SK-N-SH (cell line): ENCODE data around the gene CENPO. TPM values are rescaled to one million over a fixed set of nuclear protein-coding genes. Genes with fewer than 3 reads are reported as not detected.

Source experiments
- CTCF ChIA-PET: fragments of 300-600, 350-600 bp; formaldehyde crosslinking; extraction: SDS; loops from one replicate; lab custom pipeline; 2021; lab: Yijun Ruan, JAX
- POLR2A ChIA-PET: fragments of 350-600 bp; sonication (Branson Sonifier 250); formaldehyde crosslinking; extraction: SDS; loops from one replicate; lab custom pipeline; 2020; ENCODE audit warnings: antibody characterized with exemption, inconsistent platforms; lab: Yijun Ruan, JAX
- DNase-seq: peaks from one replicate; pipeline ENCODE4 v3.0.0; 2012
- H2AFZ ChIP-seq: fragments of 200-600 bp; sonication (generic); 2 replicates; pipeline ENCODE4 v1.8.1; 2016; ENCODE audit warnings: antibody characterized with exemption, mild to moderate bottlenecking, low read depth
- H3F3A ChIP-seq: fragments of 200-600 bp; sonication (generic); replicated peaks from 2 replicates; pipeline ENCODE3; 2016; ENCODE audit warnings: antibody characterized with exemption, mild to moderate bottlenecking; ENCODE audit not compliant: insufficient read depth
- H3K27ac ChIP-seq, 2 experiments: fragments of 200-500 bp in 1 of 2; fragments of 200-600 bp in 1 of 2; sonication (Bioruptor generic) in 1 of 2; sonication (generic), shearing (Covaris generic) in 1 of 2; 2 replicates each; pipeline versions ENCODE4 v1.5.1 to v1.6.1; 2014 to 2016; ENCODE audit warnings: low read depth in 2 of 2, inconsistent platforms in 1 of 2, low read length in 1 of 2, mild to moderate bottlenecking in 1 of 2, mixed read lengths in 1 of 2
- H3K27me3 ChIP-seq: fragments of 200-600 bp; sonication (generic), shearing (Covaris generic); 2 replicates; pipeline ENCODE4 v1.6.1; 2016; ENCODE audit warnings: mixed run types; ENCODE audit not compliant: insufficient read depth
- H3K36me3 ChIP-seq, 2 experiments: fragments of 200-500 bp in 1 of 2; fragments of 200-600 bp in 1 of 2; sonication (Bioruptor generic) in 1 of 2; sonication (generic) in 1 of 2; replicated peaks in 1 of 2; 2 replicates each; pipeline versions ENCODE3 to v1.5.1; 2014 to 2016; ENCODE audit warnings: low read length in 1 of 2, mild to moderate bottlenecking in 1 of 2; ENCODE audit not compliant: insufficient read depth in 2 of 2, control insufficient read depth in 1 of 2
- H3K4me1 ChIP-seq, 2 experiments: fragments of 200-500 bp in 1 of 2; fragments of 200-600 bp in 1 of 2; sonication (Bioruptor generic) in 1 of 2; sonication (generic), shearing (Covaris generic) in 1 of 2; 2 replicates each; pipeline versions ENCODE4 v1.5.1 to v1.6.1; 2014 to 2016; ENCODE audit warnings: low read depth in 1 of 2, low read length in 1 of 2, mixed run types in 1 of 2; ENCODE audit not compliant: insufficient read depth in 2 of 2, control insufficient read depth in 1 of 2
- H3K4me2 ChIP-seq: fragments of 200-600 bp; sonication (generic), shearing (Covaris generic); 2 replicates; pipeline ENCODE4 v1.6.1; 2017; ENCODE audit warnings: mixed run types
- H3K4me3 ChIP-seq, 2 experiments: fragments of 200-500 bp in 1 of 2; fragments of 200-600 bp in 1 of 2; sonication (Bioruptor generic) in 1 of 2; sonication (generic), shearing (Covaris generic) in 1 of 2; 2 replicates each; pipeline versions ENCODE4 v1.5.1 to v1.8.1; 2014 to 2016; ENCODE audit warnings: low read depth in 2 of 2, inconsistent platforms in 1 of 2, low read length in 1 of 2, mild to moderate bottlenecking in 1 of 2, mixed read lengths in 1 of 2, moderate library complexity in 1 of 2
- H3K79me2 ChIP-seq: fragments of 200-600 bp; sonication (generic); 2 replicates; pipeline ENCODE4 v1.8.1; 2017; ENCODE audit warnings: mild to moderate bottlenecking; ENCODE audit not compliant: insufficient read depth
- H3K9ac ChIP-seq: fragments of 200-600 bp; sonication (generic); 2 replicates; pipeline ENCODE4 v1.6.1; 2017; ENCODE audit warnings: mixed run types
- H3K9me2 ChIP-seq: fragments of 200-600 bp; sonication (generic); 2 replicates; pipeline ENCODE4 v1.6.1; 2017; ENCODE audit warnings: mixed run types
- H3K9me3 ChIP-seq: fragments of 200-600 bp; sonication (generic); 2 replicates; pipeline ENCODE4 v1.6.1; 2017; ENCODE audit warnings: mixed run types, mild to moderate bottlenecking, moderate library complexity
- H4K20me1 ChIP-seq: fragments of 200-600 bp; sonication (generic); 2 replicates; pipeline ENCODE4 v1.6.1; 2017; ENCODE audit warnings: mild to moderate bottlenecking, mixed run types; ENCODE audit not compliant: insufficient read depth
- CHD2 ChIP-seq: fragments of 150-350 bp; IDR thresholded peaks from 2 replicates; pipeline ENCODE4 v1.6.1; 2018; ENCODE audit warnings: low read length; ENCODE audit not compliant: partially characterized antibody
- FOXM1 ChIP-seq: IDR thresholded peaks from 2 replicates; pipeline ENCODE4 v1.4.0; 2012; ENCODE audit warnings: low read depth, mild to moderate bottlenecking
- GABPA ChIP-seq: IDR thresholded peaks from 2 replicates; pipeline ENCODE4 v1.4.0; 2012; ENCODE audit warnings: low read depth, mild to moderate bottlenecking
- IRF3 ChIP-seq: fragments of 150-350 bp; IDR thresholded peaks from 2 replicates; pipeline ENCODE4 v1.6.1; 2016; ENCODE audit warnings: mild to moderate bottlenecking, low read depth, low read length
- JUND ChIP-seq: IDR thresholded peaks from 2 replicates; pipeline ENCODE4 v1.4.0; 2012
- MXI1 ChIP-seq: IDR thresholded peaks from 2 replicates; pipeline ENCODE4 v1.6.1; 2012; ENCODE audit warnings: mild to moderate bottlenecking, low read depth, low read length, improper control_type of control experiment
- RCOR1 ChIP-seq: fragments of 150-350 bp; IDR thresholded peaks from 2 replicates; pipeline ENCODE4 v1.6.1; 2017; ENCODE audit warnings: antibody characterized with exemption, low read length
- REST ChIP-seq: IDR thresholded peaks from 2 replicates; pipeline ENCODE4 v1.6.1; 2012; ENCODE audit warnings: mild to moderate bottlenecking, low read depth, low read length, moderate library complexity
- RXRA ChIP-seq: IDR thresholded peaks from 2 replicates; pipeline ENCODE4 v1.4.0; 2012; ENCODE audit warnings: low read depth, mild to moderate bottlenecking, borderline replicate concordance
- TEAD4 ChIP-seq: IDR thresholded peaks from 2 replicates; pipeline ENCODE4 v1.4.0; 2012; ENCODE audit warnings: mild to moderate bottlenecking, borderline replicate concordance; ENCODE audit not compliant: insufficient read depth
- YY1 ChIP-seq: IDR thresholded peaks from 2 replicates; pipeline ENCODE4 v1.4.0; 2012; ENCODE audit warnings: low read depth, mild to moderate bottlenecking
- WGBS: methylation state at CpG from one replicate; pipeline ENCODE4 v1.1.6; 2017; ENCODE audit warnings: low lambda C conversion rate; 5-methylcytosine and 5-hydroxymethylcytosine counted together
- polyA plus RNA-seq, 3 experiments: library from polyadenylated mRNA; depleted of rRNA; stranded (reverse); fragments of >200 nt; gene quantifications; 2 replicates each; pipeline ENCODE4 v1.2.3, GENCODE V29; 2012

The CENPO gene
- polyA plus RNA-seq, 1 of the 3 experiments (the other 2 are of a cell fraction): 18.3 TPM

- peak overlapping the region; percentile 80; the same call in 1 of the 2 replicates for H3K4me2 ChIP-seq
- H2AFZ ChIP-seq: no peak overlapping the region
- no peak overlapping the region for H3K4me3 ChIP-seq
- TF ChIP-seq JUND (no peak), TEAD4 (no peak), MXI1 (no peak), GABPA (no peak), IRF3 (no peak), RCOR1 (no peak), RXRA (no peak), FOXM1 (no peak), REST (no peak), YY1 (no peak)
- peaks cover 7 to 8% of the 10 kb centered on the region in 2 experiments for H3K36me3 ChIP-seq
- ChIA-PET CTCF (interaction anchor here (0.9 to 4.4 kb wide), 12 partner anchors 8 to 381 kb away, joined by 3 to 31 read pairs (median 8); no protein-coding TSS in a partner anchor), POLR2A (no interaction called here)
- peaks cover 31% of the 10 kb centered on the region for H3K79me2 ChIP-seq
- H3F3A ChIP-seq: peaks cover 4% of the 10 kb centered on the region
- H3K9me2 ChIP-seq: no peaks in the 10 kb centered on the region
- peaks cover 18 to 19% of the 10 kb centered on the region in 2 experiments; a peak in 3 of 4 replicates for H3K4me1 ChIP-seq
- no peaks in the 10 kb centered on the region for H4K20me1 ChIP-seq
- no peak overlapping the region; a peak in 1 of 4 replicates for H3K27ac ChIP-seq
- no peak for DNase-seq
- H3K9ac ChIP-seq: no peak overlapping the region
- WGBS: 78% methylated on average over 5 of the region's 5 CpGs
- no peaks in the 10 kb centered on the region for H3K27me3 ChIP-seq
- H3K9me3 ChIP-seq: no peaks in the 10 kb centered on the region
Measured at GRCh38 chr2:24791452-24791851, 1.8 kb upstream of the CENPO start.

- Histone ChIP-seq H3K9me3 (no peaks in the 10 kb centered on the region), H3K79me2 (peaks cover 42% of the 10 kb centered on the region), H3K36me3 (peaks cover 8 to 12% of the 10 kb centered on the region in 2 experiments), H3K4me2 (peak overlapping the region; percentile 80), H3F3A (peaks cover 4% of the 10 kb centered on the region), H3K27ac (peak overlapping the region; percentile 94 to 100), H3K4me1 (peaks cover 18 to 19% of the 10 kb centered on the region in 2 experiments; a peak in 3 of 4 replicates), H3K9me2 (no peaks in the 10 kb centered on the region), H3K27me3 (no peaks in the 10 kb centered on the region), H2AFZ (peak overlapping the region; percentile 86), H3K9ac (peak overlapping the region; percentile 98), H3K4me3 (peak overlapping the region; percentile 89 to 93), H4K20me1 (no peaks in the 10 kb centered on the region)
- DNase-seq: no peak
- ChIA-PET POLR2A (interaction anchor here (0.7 to 1.6 kb wide), 19 partner anchors 9 to 968 kb away, joined by 3 to 9 read pairs (median 3); partner anchors contain the start of genes NCOA1 and TP53I3), CTCF (interaction anchor here (0.5 to 4.4 kb wide), 24 partner anchors 9 to 708 kb away, joined by 3 to 31 read pairs (median 5); partner anchors contain the start of gene TP53I3)
- 5% methylated on average over 6 of the region's 6 CpGs for WGBS
- TF ChIP-seq MXI1 (0 out of 2 replicates have a peak, but pooled peaks have one; percentile 54), CHD2 (no peak)
Measured at GRCh38 chr2:24792542-24792873, 717 bp upstream of the CENPO start.
